VCaP (cell line): Measurements from ENCODE around the gene AXIN1.

Experiments used
- H3K27ac ChIP-seq: fragments of 450-650 bp; 2 replicates; pipeline ENCODE4 v1.5.1; 2017
- TF ChIP-seq, protein P1 (sequence below): fragments of 450-650 bp; conservative IDR thresholded peaks from 2 replicates; pipeline ENCODE4 v1.5.1; 2017; ENCODE audit warnings: mild to moderate bottlenecking, moderate library complexity

The AXIN1 gene

DNA sequence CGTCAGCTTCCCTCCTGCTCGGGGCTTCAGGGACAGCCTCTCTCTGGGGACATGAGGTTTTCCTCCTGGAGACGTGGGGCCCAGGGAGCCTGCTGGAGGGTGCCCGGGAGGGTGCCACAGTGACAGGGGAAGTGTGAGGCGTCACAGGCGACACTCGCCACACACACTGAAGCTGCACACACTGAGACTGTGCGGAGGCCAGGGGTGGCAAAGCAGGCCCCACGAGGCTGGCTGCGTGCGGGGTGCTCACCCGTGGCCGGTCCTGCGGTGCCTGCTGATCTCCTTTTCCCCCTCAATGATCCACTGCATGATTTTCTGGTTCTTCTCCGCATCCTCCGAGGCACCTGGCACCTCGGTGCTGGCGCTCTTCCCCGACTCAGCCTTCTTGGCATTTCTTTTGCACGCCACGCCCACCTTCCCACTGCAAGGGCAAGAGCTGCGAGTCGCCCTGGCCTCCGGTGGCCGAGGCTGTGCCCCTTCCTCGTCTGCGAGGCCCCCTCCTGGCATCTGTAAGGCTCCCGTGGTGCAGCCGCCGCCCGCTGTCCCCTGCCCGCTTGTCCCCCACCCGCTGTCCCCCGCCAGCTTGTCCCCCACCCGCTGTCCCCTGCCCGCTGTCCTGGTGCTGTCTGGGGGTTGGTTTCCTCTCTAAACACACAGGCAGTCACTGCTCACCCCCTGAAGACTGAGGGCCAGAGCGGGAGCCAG is 55.6 kb downstream of the AXIN1 start:
- H3K27ac ChIP-seq, result no peak overlapping the region
- TF ChIP-seq, protein P1, sequence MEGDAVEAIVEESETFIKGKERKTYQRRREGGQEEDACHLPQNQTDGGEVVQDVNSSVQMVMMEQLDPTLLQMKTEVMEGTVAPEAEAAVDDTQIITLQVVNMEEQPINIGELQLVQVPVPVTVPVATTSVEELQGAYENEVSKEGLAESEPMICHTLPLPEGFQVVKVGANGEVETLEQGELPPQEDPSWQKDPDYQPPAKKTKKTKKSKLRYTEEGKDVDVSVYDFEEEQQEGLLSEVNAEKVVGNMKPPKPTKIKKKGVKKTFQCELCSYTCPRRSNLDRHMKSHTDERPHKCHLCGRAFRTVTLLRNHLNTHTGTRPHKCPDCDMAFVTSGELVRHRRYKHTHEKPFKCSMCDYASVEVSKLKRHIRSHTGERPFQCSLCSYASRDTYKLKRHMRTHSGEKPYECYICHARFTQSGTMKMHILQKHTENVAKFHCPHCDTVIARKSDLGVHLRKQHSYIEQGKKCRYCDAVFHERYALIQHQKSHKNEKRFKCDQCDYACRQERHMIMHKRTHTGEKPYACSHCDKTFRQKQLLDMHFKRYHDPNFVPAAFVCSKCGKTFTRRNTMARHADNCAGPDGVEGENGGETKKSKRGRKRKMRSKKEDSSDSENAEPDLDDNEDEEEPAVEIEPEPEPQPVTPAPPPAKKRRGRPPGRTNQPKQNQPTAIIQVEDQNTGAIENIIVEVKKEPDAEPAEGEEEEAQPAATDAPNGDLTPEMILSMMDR, result no peak

DNA sequence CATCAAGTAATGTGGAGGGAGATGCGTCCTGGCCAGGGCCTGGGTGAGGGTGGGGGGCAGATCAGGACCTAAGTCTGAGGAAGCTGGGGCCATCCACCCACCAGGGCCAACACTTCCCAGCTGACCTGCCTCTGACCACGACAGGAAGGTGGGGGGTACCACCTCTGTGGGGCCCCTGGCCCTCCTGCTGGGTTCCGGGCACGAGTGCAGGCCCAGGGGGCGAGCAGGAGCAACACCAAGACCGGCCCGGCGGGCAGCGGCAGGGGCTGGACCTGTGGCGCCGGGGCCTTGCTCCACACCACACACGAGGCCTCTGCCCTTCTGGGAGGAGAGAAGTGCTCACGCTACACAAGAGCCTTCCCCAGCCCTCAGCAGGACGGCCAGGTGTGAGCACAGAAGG is 56.2 kb downstream of the AXIN1 start:
- no peak overlapping the region for H3K27ac ChIP-seq
- TF ChIP-seq, protein P1, result no peak

DNA sequence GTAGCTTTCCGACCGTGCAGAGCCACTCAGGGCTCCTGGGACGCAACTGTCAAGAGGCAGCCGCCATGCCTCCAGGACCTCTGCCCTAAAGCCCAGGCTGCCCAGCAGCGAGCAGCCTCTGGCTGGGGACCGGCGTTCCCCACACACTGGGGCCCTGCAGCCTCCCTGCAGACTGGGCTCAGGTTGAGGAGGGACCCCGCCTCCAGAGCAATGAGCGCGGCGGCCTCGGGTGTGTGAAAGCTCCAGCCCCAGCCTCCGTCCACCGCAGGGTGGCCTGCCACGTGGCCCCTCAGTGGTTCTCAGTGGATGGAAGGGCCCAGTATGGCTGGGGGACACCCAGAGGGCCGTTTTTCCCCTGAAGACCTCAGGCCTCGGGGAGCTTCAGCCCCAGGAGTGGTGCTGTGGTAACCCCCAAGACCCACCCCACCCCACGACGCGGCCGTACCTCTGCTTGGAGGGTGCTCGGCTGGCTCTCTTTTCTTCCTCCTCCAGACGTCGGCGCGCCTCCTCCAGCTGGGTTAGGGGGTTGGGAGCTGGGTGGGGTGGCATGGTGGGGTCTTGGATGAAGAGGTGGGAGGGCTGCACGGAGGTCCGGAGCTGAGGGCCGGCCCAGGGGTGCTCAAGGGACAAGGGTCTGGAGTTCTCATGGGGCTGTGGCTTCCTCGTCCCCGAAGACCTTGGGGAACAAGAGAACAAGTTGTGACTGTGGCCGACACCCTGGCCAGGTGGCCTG is 59.3 kb downstream of the AXIN1 start:
- no peak overlapping the region for H3K27ac ChIP-seq
- TF ChIP-seq, protein P1, result no peak

DNA sequence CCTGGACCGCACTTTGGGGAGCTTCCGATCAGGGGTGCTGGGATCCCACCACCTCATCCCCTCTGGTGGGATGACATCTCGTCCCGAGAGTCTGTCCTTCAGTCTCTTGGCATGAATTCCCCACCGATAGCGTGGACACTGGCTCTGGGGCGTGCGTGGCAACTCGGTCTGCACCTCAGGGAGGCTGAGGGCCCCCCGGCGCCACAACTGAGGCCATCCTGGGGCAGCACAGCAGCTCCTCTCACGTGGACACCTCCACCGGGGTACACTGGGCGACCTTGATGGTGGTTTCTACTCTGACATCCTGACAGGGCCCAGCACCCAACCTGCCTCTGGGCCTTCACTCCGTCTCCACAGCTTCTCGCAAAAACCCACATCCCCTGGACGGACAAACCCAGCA is 61.0 kb downstream of the AXIN1 start:
- H3K27ac ChIP-seq, result no peak overlapping the region
- TF ChIP-seq, protein P1, result no peak

DNA sequence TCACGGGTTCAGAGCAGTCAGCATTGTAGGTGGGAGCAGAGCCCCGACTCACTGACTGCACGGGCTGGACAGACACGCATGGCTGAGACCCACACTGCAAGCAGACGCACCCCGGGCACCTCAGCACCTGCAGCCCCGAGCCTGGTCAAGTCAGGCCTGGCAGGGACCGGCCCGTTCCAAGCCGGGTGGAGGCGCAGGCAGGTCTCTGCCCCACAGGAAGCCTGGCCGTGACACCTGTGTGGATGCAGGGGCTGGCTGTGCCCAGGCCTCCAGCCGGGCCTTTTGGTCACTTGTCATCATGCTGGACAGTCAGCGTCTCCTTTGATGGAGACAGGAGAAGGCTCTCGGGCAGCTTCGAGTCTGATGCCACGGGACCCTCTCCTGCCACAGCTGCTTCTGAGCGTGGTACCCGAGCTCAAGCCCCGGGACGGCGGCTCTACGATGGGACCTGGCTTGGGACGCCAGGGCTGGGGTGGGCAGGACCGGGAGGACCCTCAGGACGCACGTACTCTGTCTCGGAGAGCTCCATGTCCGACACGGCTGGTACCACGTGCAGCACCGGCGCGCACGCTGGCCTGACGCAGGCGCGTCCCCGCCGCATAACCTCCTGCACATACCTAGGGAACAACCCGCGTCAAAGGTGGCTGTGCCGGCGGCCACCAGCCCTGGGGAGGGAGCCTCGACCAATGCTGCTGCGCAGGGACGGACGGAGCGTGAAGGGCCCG is 61.7 kb downstream of the AXIN1 start:
- no peak overlapping the region for H3K27ac ChIP-seq
- TF ChIP-seq, protein P1, result no peak

DNA sequence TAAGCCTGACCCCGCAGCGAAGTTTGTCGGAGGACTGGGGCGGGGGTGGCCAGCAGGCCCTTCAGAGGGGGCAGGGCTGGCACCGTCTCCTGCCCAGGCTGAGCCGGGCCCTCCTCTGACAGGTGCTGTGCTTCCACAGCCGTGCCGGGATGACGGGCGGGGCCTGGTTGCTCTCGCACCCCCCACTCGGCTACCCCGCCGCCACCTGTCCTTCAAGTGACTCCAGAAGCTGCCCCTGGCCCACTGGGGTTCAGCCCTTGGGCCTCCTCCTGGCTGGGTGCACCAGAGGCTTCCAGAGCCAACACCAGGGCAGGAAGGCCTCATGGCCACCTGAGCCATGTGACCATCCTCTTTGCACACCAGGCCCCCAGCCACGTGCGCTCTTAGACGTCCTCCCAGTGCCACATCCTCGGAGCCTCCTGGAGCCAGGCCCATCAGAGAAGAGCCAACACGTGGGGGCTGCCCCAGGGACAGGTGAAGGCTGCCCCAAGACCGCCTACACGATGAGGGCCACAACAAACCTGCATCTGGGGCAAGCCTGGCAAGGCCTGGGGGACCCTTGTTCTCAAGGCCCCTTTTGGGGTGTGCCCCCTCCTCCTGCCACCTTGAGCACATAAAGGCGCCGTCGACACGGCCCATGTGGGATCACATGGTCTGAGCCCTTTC is 62.4 kb downstream of the AXIN1 start:
- H3K27ac ChIP-seq, result no peak overlapping the region
- TF ChIP-seq, protein P1, result no peak

DNA sequence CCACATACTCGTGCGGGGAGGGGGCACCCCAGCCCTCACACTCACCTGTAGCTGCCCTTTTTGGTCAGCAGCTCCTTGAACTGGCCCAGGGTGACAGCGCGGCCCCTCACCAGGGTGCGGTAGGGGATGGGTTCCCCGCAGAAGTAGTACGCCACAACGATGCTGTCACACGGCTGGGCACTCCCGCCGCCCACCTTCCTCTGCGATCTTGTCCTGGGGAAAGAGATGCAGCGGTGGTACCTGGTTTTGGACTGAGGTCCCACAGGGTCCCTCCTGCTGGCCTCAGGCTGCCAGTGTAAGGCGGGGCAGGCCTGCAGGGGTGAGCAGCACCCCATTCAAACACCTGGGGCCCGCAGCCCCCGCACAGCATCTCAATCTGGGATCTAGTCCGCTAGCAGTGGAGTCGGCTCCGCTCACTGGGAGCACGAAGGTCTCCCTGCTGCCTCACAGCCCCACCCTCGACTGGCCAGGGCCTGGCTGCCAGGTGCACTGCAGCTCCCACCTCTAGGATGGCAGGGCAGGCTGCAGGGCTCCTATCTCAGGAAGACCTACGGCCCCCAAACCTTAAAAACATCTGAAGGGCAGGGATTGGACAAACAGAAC is 63.0 kb downstream of the AXIN1 start:
- H3K27ac ChIP-seq, result no peak overlapping the region
- TF ChIP-seq, protein P1, result no peak
